ENCODE data around the gene IMMP2L. TPM values are rescaled to one million over a fixed set of nuclear protein-coding genes. Genes with fewer than 3 reads are reported as not detected.

Gene IMMP2L
- total and polyA plus RNA-seq, 2 of the 8 experiments (the other 6 are each of a cell fraction or from before 2014, with no cell fraction given) = 2.3 to 10.1 TPM

- DNase-seq (ENCODE audit: low read depth in 1 of 2, low spot score in 2 of 2) (no peak), FAIRE-seq (no peak)
- H2AK5ac ChIP-seq (ENCODE audit: low read depth, low read length) = no peak overlapping the region
- no peak overlapping the region for H2BK20ac ChIP-seq (ENCODE audit: low read length)
- TF ChIP-seq SIX5 (IDR thresholded peaks at IDR 0.05; ENCODE audit: low read depth, low read length) = no peak
- TF ChIP-seq ASH2L (IDR thresholded peaks at IDR 0.05; ENCODE audit: low read length) = no peak
- no peak for TF ChIP-seq CHD1 (IDR thresholded peaks at IDR 0.05; ENCODE audit: low read depth, low read length)
- TF ChIP-seq EP300 (IDR thresholded peaks at IDR 0.05; ENCODE audit: borderline replicate concordance in 1 of 2, low read depth in 2 of 2, low read length in 2 of 2) = no peak
- no peak for TF ChIP-seq BACH1 (IDR thresholded peaks at IDR 0.05; ENCODE audit: low read length)
- TF ChIP-seq GABPA (IDR thresholded peaks at IDR 0.05; ENCODE audit: borderline replicate concordance, insufficient read depth, low read length) = no peak
- no peak for TF ChIP-seq EGR1 (IDR thresholded peaks at IDR 0.05; ENCODE audit: borderline replicate concordance, low read depth, low read length)
- no peak for TF ChIP-seq NRF1 (IDR thresholded peaks at IDR 0.05; ENCODE audit: low read depth, low read length)
- no peaks in the 10 kb centered on the region for H3K79me1 ChIP-seq (ENCODE audit: low read depth, low read length)
- H2BK5ac ChIP-seq (ENCODE audit: low read depth, low read length) = no peak overlapping the region
- no peak overlapping the region for H3K14ac ChIP-seq (ENCODE audit: insufficient read length)
- H4K8ac ChIP-seq (ENCODE audit: extremely low read depth, insufficient read depth, low read length) = no peak overlapping the region
- no peak overlapping the region for H3K4me3 ChIP-seq (ENCODE audit: extremely low read depth in 1 of 4, insufficient read depth in 2 of 4, low read depth in 3 of 4, low read length in 4 of 4)
- H3K4me2 ChIP-seq (ENCODE audit: insufficient read depth in 1 of 2, low read depth in 2 of 2, low read length in 2 of 2) = no peak overlapping the region
- H3K9ac ChIP-seq (replicated peaks in 1 of 4; ENCODE audit: extremely low read depth in 1 of 4, low read depth in 3 of 4, low read length in 3 of 4) = no peak overlapping the region
- H2BK12ac ChIP-seq (ENCODE audit: low read depth, low read length) = no peak overlapping the region
- H3K9me3 ChIP-seq (ENCODE audit: insufficient read depth in 2 of 2, low read depth in 1 of 2, low read length in 1 of 2) = no peaks in the 10 kb centered on the region
- POLR2A ChIA-PET (ENCODE audit: partially characterized antibody) = no interaction called here
- H2AFZ ChIP-seq (ENCODE audit: low read length) = no peak overlapping the region
- no peak overlapping the region for H3K18ac ChIP-seq (ENCODE audit: extremely low read depth, low read length)
- CTCF ChIA-PET (ENCODE audit: partially characterized antibody) = interaction anchor here (0.5 to 0.7 kb wide), 2 partner anchors 312 to 357 kb away, joined by 3 read pairs; no protein-coding TSS in a partner anchor
- H3K4ac ChIP-seq (replicated peaks; ENCODE audit: insufficient read length, low read depth, low read length) = no peak overlapping the region
- H3K4me1 ChIP-seq (replicated peaks in 1 of 4; ENCODE audit: control insufficient read depth in 3 of 4, insufficient read depth in 4 of 4, low read length in 3 of 4) = no peaks in the 10 kb centered on the region
- H3K23me2 ChIP-seq (ENCODE audit: low read depth, low read length) = no peaks in the 10 kb centered on the region
- H3K79me2 ChIP-seq (ENCODE audit: control insufficient read depth in 1 of 2, insufficient read depth in 2 of 2, low read length in 2 of 2) = no peaks in the 10 kb centered on the region
- H2BK120ac ChIP-seq (replicated peaks; ENCODE audit: low read depth, low read length) = no peak overlapping the region
- H4K20me1 ChIP-seq (replicated peaks in 1 of 2; ENCODE audit: control insufficient read depth in 1 of 2, insufficient read depth in 2 of 2, low read length in 2 of 2) = no peaks in the 10 kb centered on the region
- H4K91ac ChIP-seq (replicated peaks; ENCODE audit: insufficient read length, low read length) = no peak overlapping the region
- H2BK15ac ChIP-seq (ENCODE audit: low read length) = no peak overlapping the region
- no peak overlapping the region for H4K5ac ChIP-seq (ENCODE audit: insufficient read length, low read depth, low read length)
- no peak overlapping the region for H3K56ac ChIP-seq (replicated peaks; ENCODE audit: insufficient read length, low read depth, low read length)
- WGBS, 2 experiments (ENCODE audit: extremely low coverage in 1 of 2, insufficient coverage in 1 of 2, insufficient read length in 1 of 2, insufficient replicate concordance in 2 of 2, low coverage in 1 of 2, low lambda C conversion rate in 2 of 2, missing lambda C conversion rate in 1 of 2) = 91% methylated on average over 1 of the region's 1 CpG; no CpG with 5 or more reads in 1 of the 2 experiments
- no peak overlapping the region for H3K27ac ChIP-seq (ENCODE audit: low read depth, low read length)
- H3K36me3 ChIP-seq (ENCODE audit: control insufficient read depth in 2 of 4, insufficient read depth in 4 of 4, low read length in 3 of 4) = no peaks in the 10 kb centered on the region
- H3K27me3 ChIP-seq (replicated peaks in 1 of 4; ENCODE audit: control insufficient read depth in 3 of 4, extremely low read depth in 1 of 4, insufficient read depth in 3 of 4, low read length in 3 of 4) = no peaks in the 10 kb centered on the region
- H3K23ac ChIP-seq (ENCODE audit: insufficient read length) = no peak overlapping the region
Measured at GRCh38 chr7:110733221-110733620, 829.1 kb downstream of the IMMP2L start.

All from H1 (cell line).